Inferior parietal cortex (tissue), 1 donor: Measurements from ENCODE around the gene RHOF.

Experiments used
- DNase-seq: peaks from one replicate; pipeline ENCODE4 v3.0.0-alpha.2; 2016; ENCODE audit errors: extremely low spot score

The RHOF gene

GRCh38 chr12:121804417-121805111 lies 11.1 kb upstream of the RHOF start:
- peak; percentile 14 for DNase-seq

- peak; percentile 27 for DNase-seq
Measured at GRCh38 chr12:121803861-121804416, 10.5 kb upstream of the RHOF start, which contains the start of gene SETD1B. SETD1B (plus strand) TSS chr12:121804009; CDS start chr12:121804738, 729 bp downstream.

DNA sequence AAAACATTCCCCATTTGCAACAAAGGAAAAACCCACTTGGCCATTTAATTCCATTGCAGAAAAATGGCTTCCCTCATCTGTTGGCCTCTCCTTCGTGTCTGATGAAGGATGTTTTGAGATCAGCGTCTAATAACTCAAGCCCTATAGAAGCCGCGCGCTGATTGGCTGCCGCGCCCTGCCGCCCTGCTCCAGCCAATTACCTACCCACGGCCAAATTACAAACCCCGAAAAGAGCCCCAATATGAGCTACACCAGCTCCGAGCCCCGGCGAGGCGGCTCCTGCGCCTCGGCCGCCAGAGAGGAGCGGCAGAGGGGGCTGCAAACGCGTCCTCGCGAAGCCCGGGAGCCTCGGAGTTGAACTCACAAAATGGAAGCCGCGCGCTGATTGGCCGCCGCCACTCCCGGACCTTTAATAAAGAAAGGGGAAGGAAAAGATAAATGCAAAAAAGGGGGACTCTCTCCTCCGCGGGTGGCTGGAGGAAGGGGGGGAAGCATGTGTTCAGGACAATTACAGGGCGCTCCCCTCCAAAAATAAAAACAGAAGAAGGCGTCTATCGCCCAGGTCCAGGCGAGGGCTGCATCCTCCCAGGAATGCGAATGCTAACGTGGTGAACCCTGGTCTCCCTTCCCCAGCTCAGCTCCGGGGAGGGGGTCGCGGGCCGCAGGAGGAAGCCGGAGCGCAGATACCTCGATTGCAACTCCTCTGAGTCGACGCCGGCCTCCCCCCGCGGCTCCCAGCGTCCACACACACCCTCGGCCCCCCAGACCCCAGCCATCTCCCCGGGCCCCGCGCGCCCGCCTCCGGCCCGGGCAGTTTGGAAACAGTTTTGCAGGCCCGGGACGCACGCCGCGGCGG lies 9.6 kb upstream of the RHOF start:
- DNase-seq, result peak; percentile 95

- no peak for DNase-seq
Measured at GRCh38 chr12:121802485-121802842, 9.0 kb upstream of the RHOF start.

DNA sequence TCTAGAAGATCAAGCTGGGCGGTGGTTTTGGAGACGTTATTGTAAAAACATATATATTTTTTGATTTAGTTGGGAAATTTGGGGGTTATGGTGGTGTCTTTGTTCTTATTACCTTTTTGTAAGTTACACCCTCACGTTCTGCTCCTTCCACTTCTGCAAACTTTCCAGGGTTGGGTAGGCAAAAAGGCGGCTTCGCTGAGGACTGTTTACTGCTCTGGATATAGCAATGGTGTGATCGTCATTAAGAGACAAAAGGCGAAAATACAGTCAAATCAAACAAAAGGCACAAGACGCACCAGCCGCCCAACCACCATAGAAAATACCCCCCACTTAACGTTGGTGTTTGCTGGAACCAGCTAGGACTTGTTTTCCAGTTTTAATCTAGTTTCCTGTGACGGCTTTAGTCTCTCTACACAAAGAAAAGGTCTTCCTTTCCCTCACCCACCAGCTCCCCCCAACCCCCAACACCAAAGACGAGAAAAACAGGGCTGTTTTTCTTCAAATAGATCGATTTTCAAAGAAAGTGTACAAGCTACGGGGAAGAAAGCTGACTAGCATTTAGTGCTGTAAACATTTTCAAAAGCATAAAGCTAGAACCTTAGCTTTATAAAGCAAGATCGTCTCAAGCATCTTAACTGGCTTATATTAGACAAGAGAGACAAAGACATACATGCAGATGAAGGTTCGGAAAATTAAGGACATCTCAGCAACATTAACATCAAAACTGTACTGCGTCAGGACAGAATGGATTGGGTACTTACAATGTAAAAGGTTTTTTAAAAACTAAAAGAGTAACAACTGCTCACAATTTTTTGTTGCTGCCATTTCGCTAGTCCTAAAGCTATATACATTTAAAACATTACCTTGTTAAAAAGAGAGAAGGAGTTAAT lies 8.4 kb upstream of the RHOF start:
- DNase-seq, result peak; percentile 59

DNA sequence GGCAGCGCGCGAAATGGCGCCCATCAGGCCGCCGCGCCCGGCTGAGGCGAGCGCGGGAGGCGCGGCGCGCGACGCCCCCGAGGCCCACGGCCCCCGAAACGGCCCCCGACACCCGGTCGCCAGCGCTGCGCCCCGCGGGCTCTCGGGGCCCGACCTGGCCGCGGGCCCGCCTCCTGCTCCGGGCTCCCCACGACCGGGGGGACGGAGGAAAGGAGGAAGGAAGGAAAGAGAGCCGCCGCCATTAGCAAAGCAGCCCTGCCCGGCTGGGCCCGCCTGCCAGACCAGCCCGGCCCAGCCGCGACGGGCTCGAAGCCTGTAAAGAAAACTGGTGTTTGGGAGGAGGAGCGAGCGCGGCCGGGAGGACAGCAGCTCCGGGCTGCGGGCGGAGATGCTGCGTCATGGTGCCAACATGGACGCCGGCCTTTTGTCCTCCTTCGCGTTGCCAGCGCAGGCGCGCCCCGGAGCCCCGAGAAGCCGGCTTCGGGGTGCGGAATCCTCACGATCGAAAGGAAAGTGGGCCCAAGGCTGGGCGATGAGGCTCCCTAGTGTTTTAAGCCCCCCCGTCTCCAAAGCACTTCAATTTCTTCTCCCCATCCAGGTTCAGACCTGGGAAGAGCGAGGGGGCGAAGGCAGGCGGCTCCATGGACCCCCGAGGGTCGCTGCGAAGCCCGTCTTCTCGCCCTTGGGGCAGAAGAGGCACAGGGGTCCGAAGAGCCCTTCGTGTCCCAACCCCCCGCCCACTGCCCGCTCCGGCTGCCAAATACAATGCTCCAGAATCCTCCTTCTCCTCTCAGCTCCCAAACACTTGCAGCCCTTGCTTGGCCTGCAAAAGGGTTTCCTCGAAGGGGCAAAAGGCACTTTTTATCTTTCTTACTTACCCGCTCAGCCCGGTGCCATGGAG lies 7.5 kb upstream of the RHOF start:
- peak; percentile 74 for DNase-seq

DNA sequence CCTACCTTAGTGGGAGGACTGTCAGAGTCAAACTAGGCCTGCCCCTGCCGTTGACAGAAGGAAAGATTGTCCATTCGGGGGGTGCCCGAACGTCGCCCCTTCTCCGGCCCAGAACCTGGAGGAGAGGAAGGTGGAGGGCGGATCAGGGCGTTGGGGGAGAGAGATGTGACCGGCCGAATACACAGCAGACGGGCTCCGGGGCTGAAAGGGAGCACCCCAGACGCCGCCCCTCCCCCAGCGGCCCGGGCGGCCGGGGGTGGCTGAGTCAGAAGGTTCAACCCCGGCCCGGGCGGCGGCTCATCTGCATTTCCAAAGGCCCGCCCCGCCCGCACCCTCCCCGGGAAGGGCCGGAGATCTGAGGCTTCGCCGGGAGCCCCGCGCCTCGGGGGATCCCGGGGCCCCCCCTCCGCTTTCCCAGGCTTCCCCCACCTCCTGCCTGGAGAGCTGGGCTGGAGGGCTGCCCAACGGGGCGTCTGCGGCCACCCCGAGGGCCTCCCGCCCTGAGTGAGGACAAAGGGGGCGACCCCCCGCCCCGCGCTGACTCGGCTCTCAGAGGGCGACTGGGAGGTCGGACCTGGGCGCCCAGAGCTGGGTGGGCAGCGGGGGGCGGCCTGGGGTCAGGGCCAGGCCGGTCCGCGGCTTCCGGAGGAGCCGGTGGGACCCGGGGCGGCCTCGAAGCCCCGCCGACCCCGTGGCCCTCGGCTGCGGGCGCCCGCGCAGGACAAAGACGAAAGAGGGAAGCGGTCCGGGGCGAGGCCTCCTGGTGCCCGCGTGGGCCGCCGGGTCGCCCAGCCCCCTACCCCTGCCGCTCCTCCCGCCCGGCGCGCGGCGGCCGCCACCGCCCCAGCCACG lies 6.6 kb upstream of the RHOF start:
- DNase-seq, result peak; percentile 57

DNA sequence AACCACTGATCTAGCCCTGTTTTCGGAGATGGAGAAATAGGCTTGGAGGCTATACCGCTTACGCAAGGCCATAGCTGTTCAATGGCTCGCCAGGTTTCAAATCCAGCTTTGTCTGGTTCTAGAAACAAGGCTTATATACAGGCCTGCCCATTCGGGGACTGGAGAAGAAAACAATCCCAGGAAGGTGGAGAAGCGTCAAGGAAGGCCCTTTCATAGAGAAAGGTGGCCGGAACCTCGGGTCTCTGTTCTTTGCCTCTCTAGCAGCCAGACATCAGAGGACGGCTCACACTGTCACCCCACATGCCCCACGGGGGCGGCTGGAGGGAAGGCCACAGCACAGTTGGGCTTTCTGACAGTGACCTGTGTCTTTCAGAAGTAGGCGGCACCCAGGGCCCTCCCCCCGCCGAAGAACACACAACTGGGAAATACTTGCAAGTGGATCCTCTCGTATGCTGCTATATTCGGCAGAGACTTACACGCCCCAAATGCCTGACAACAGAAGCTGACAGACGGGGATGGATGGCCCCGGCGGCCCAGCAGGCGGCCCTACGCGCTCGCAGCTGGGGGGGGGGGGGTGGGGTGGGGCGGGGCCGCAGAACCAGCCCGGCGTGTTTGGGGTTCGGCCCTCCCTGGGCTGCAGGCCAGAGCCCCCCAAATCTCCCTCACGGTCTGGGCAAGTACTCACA lies 5.8 kb upstream of the RHOF start:
- peak; percentile 63 for DNase-seq

DNA sequence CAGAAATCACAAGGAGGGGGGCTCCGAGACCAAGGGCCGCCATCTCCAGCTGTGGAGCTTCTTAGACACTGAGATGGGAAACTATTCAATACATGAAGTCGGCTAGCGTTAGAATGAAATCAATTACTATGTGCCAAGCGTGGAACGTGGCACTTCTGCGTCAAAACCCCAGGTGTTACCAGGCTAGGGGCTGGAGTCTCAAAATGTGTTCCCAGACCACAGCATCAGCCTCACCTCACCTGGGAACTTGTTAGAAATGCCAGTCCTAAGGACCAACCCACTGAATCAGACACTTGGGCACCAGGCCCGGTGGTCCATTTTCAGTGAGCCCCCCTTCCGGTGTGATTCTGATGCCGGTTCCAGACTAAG lies 5.3 kb upstream of the RHOF start:
- peak; percentile 48 for DNase-seq

DNA sequence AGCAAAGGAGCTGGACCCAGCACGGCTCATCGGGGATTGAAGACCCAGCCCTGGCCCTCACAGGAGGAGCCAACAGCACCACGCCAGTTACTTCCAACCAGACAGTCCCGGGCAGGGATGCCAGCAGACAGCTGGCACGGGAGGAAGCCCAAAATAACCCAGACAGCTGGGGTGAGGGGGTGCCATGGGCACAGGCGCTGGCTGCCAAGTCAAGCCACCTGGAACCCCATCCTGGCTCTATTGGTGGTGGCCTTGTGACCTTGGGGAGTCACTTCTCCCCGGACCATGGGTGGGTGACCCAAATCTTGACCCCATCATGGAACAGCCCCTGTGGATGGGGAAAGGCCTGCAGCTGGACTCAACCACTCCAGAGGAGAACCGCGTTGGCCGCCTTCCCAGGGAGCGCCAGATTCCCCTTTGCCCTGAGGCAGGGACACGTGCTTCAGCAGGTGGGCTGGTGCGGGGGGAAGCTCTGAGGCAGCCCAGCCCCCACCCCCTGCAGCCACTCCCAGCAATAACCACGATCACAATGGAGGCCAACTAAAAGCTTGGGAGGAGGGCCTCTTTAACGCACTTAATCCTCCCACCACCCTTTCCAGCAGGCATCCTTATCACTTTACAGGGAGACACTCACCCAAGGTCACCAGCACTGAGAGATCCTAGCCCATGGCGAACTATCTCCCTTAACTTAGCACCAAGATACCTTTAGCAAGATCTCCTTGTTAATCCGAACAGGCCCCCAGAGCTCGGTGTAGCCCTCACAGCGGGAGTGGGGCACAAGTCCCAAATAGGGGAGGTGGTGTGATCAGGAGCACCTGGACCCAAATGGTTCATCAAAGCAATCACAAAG lies 4.7 kb upstream of the RHOF start:
- peak; percentile 27 for DNase-seq

- peak; percentile 75 for DNase-seq
Measured at GRCh38 chr12:121796855-121797751, 3.6 kb upstream of the RHOF start.

DNA sequence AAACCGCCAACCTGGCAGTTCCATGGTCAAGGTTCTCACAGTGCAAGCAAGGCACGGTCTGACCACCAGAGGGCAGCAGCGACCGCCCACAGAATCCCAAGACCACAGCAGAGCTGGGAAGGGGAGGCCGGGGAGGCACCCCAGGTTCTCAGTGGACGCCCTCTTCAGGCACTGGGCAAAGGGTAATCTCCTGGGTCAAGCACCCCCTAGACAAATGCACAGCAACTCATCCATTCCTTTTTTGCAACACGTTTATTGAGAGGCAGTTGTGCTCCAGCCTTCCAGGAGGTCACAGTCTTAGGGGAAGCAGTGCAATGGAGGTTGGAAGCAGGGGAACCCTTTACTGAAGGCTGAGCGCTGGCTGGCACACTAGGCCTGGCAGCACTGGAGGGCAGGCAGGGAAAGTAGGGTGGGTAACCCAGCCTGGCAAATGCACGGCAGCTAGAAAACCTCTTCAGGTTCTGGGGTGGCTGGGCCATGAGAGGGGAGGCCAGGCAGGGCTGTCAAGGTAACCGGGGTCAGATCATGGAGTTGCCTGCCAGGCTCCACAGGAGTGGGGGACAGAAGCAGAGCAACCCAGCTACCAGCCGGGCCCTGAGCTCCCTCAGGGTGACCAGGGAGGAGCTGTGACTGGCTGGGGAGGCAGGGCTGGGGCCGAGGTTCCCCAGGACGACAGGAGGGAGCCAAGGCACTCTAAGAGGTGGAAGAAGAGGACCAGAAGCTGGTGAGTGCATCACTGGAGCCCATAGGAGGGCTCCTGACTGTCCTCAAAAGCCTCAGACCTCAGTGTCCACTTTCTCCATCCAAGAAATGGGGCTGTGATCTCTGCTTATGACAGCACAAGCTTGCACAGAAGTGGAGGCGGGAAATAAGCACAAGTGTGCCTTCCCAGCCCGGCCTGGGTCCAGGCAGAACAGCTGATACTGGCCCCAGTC lies 1.8 kb upstream of the RHOF start:
- DNase-seq, result peak; percentile 93

- DNase-seq, result no peak
Measured at GRCh38 chr12:121794534-121795033, 1.1 kb upstream of the RHOF start.

GRCh38 chr12:121793838-121794533 lies 498 bp upstream of the RHOF start:
- DNase-seq, result peak; percentile 87
